Measurements from ENCODE around the gene SDK2.

The SDK2 gene

GRCh38 chr17:73633736-73634135 lies 10.5 kb downstream of the SDK2 start:
- Mint-ChIP-seq H3K27me3 (no peaks in the 10 kb centered on the region), H3K9me3 (no peaks in the 10 kb centered on the region), H3K4me1 (peaks cover 25 to 34% of the 10 kb centered on the region in 2 donors), H3K27ac (no peak overlapping the region), H3K36me3 (no peaks in the 10 kb centered on the region), H3K4me3 (no peak overlapping the region)
- DNase-seq (no peak), ATAC-seq (replicated peaks) (no peak)

GRCh38 chr17:73632513-73632912 lies 11.7 kb downstream of the SDK2 start:
- Mint-ChIP-seq H3K9me3 (no peaks in the 10 kb centered on the region), H3K4me3 (no peak overlapping the region), H3K36me3 (no peaks in the 10 kb centered on the region), H3K27me3 (no peaks in the 10 kb centered on the region), H3K27ac (no peak overlapping the region), H3K4me1 (peaks cover 20 to 24% of the 10 kb centered on the region in 2 donors)
- DNase-seq, result no peak
- ATAC-seq (replicated peaks), result no peak

GRCh38 chr17:73630965-73631595 lies 13.2 kb downstream of the SDK2 start:
- DNase-seq (no peak), ATAC-seq (replicated peaks) (no peak)
- H3K27me3 Mint-ChIP-seq, result no peaks in the 10 kb centered on the region
- H3K4me3 Mint-ChIP-seq, result no peak overlapping the region
- H3K36me3 Mint-ChIP-seq, result no peaks in the 10 kb centered on the region
- H3K9me3 Mint-ChIP-seq, result no peaks in the 10 kb centered on the region
- H3K27ac Mint-ChIP-seq, result peak overlapping the region; percentile 51
- H3K4me1 Mint-ChIP-seq, result peaks cover 20 to 23% of the 10 kb centered on the region in 2 donors

- no peak overlapping the region for H3K4me3 Mint-ChIP-seq
- H3K36me3 Mint-ChIP-seq, result no peaks in the 10 kb centered on the region
- DNase-seq (no peak), ATAC-seq (replicated peaks) (no peak)
- H3K27me3 Mint-ChIP-seq, result no peaks in the 10 kb centered on the region
- H3K9me3 Mint-ChIP-seq, result no peaks in the 10 kb centered on the region
- H3K27ac Mint-ChIP-seq, result no peak overlapping the region
- H3K4me1 Mint-ChIP-seq, result peaks cover 18 to 23% of the 10 kb centered on the region in 2 donors
Observed at GRCh38 chr17:73630531-73630930, 13.7 kb downstream of the SDK2 start.

DNA sequence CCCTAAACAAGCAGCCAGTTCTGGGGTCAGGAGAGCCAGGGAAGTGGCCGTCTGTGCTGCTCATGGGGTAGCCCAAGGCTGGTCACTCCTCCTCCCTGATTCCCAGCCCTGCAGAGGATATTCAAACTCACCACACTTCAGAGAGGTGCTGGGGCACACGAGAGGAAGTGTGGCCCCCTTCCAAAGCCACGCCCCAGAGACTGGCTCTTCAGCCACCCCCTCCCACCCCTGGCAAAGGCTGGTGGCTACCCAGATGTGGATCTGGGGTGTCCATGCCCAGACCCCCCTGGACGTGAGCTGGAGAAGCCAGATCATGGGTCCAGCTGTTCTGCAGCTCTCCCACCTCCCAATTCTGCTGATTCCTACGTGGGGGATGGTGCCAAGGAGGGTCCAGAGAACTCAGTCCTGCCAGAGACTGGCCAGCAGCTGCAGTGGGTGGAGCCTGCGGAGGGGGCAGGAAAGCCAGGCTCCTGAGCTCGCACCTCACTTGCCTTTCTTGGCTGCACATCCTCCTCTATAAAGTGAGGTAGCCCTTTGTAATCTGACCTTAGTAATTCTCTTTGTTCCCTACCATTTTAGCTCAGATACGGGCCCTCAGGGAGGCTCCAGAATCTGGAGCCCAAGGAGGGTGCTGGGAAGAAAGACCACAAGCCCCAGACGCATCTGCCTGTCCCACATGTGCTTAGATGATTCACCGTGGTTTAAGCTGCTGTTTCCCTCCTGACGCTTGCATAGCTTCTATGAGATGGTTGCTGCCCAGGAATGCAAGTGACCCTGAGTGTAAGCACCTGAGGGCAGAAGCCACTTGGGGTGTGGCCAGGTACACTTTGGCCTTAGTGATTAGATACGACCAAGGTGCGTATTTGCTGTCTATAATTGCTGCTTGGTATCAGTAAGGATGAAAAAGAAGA lies 15.3 kb downstream of the SDK2 start:
- DNase-seq (no peak), ATAC-seq (replicated peaks) (no peak)
- Mint-ChIP-seq H3K27ac (peak overlapping the region; percentile 51), H3K4me3 (no peak overlapping the region), H3K27me3 (no peaks in the 10 kb centered on the region), H3K36me3 (peaks cover 0 to 2% of the 10 kb centered on the region in 2 donors), H3K9me3 (no peaks in the 10 kb centered on the region), H3K4me1 (peaks cover 19 to 24% of the 10 kb centered on the region in 2 donors)

- DNase-seq (no peak), ATAC-seq (replicated peaks) (no peak)
- Mint-ChIP-seq H3K27ac (no peak overlapping the region), H3K27me3 (no peaks in the 10 kb centered on the region), H3K36me3 (peaks cover 0 to 2% of the 10 kb centered on the region in 2 donors), H3K9me3 (no peaks in the 10 kb centered on the region), H3K4me1 (peaks cover 19 to 39% of the 10 kb centered on the region in 2 donors), H3K4me3 (no peak overlapping the region)
Observed at GRCh38 chr17:73625991-73626673, 18.1 kb downstream of the SDK2 start.

DNA sequence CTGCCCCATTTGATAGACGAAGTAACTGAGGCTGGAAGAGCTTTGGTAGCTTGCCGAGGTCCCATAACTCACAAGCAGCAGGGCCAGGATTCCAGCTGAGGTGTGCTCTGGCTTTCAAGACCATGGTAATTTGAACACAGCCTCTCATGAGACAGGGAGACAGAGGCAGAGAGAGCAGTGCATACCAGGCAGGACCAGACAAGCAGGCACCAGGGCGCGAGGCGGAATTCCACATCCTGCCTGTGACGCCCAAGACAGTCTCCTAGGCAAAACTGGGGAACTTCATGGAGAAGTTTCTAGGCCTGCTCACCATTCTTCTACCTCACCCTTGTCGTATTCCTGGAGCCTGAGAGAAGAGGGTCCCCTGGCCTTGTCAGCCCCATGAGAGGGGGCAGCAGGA lies 19.2 kb downstream of the SDK2 start:
- ATAC-seq (replicated peaks), result no peak
- Mint-ChIP-seq H3K27me3 (no peaks in the 10 kb centered on the region), H3K9me3 (no peaks in the 10 kb centered on the region), H3K27ac (no peak overlapping the region), H3K36me3 (peaks cover 0 to 2% of the 10 kb centered on the region in 2 donors), H3K4me1 (peaks cover 25 to 47% of the 10 kb centered on the region in 2 donors), H3K4me3 (no peak overlapping the region)
- no peak for DNase-seq

DNA sequence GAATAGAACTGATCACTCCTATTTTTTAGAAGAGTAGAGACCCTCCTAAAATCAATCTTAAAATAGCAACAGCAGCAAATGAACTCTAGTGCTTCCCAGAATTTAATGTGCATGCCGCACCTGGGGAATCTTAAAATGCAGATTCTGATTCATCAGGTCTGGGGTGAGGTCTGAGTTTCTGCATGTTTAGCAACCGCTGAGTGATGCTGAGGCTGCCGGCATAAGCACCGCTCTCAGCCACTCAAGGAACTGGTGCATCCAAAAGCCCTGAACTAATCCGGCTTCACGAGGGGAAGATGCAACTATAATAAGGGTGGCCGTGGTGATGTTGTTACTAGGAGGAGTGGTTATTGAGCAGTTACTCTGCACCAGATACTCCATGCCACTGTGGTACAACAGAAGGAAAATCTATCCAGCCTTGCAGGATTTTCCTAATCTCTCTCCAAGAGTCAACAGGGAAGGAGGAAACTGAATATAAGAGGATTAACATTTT lies 19.7 kb downstream of the SDK2 start:
- no peaks in the 10 kb centered on the region for H3K27me3 Mint-ChIP-seq
- H3K4me1 Mint-ChIP-seq, result peaks cover 24 to 52% of the 10 kb centered on the region in 2 donors
- peaks cover under 1 to 2% of the 10 kb centered on the region in 2 donors for H3K36me3 Mint-ChIP-seq
- H3K27ac Mint-ChIP-seq, result no peak overlapping the region
- no peak overlapping the region for H3K4me3 Mint-ChIP-seq
- DNase-seq (no peak), ATAC-seq (replicated peaks) (no peak)
- no peaks in the 10 kb centered on the region for H3K9me3 Mint-ChIP-seq

GRCh38 chr17:73623818-73624217 lies 20.4 kb downstream of the SDK2 start:
- Mint-ChIP-seq H3K4me3 (no peak overlapping the region), H3K9me3 (peaks cover 0 to 5% of the 10 kb centered on the region in 2 donors), H3K27me3 (no peaks in the 10 kb centered on the region), H3K36me3 (peaks cover 6 to 9% of the 10 kb centered on the region in 2 donors), H3K27ac (no peak overlapping the region), H3K4me1 (peaks cover 28 to 53% of the 10 kb centered on the region in 2 donors)
- ATAC-seq (replicated peaks) (no peak), DNase-seq (no peak)

DNA sequence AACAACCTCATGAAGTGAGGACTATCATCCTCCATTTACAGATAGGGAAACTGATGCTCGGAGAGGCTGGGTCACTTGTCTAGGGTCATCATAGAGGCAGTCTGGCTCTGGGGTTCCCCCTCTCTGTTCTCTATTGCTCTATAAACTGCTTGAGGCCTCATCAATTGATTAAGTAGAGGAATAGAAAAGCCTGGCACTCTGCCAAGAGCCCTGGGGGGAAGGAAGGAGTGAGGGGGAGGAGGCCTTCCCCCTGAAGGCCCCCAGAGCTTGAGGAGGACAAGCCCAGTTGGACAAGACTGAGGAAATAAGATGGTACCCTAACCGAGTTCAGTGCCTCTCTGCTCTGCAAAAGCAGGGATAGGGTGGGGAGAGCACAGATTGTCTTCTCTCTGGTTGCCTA lies 21.0 kb downstream of the SDK2 start:
- Mint-ChIP-seq H3K4me3 (no peak overlapping the region), H3K27me3 (no peaks in the 10 kb centered on the region), H3K4me1 (peaks cover 28 to 49% of the 10 kb centered on the region in 2 donors), H3K27ac (no peak overlapping the region), H3K36me3 (peaks cover 6 to 10% of the 10 kb centered on the region in 2 donors), H3K9me3 (peaks cover 0 to 5% of the 10 kb centered on the region in 2 donors)
- no peak for ATAC-seq (replicated peaks)
- no peak for DNase-seq

GRCh38 chr17:73622381-73622780 lies 21.9 kb downstream of the SDK2 start:
- peaks cover 6 to 10% of the 10 kb centered on the region in 2 donors for H3K36me3 Mint-ChIP-seq
- no peaks in the 10 kb centered on the region for H3K27me3 Mint-ChIP-seq
- DNase-seq (no peak), ATAC-seq (replicated peaks) (no peak)
- peaks cover 30 to 56% of the 10 kb centered on the region in 2 donors for H3K4me1 Mint-ChIP-seq
- no peak overlapping the region for H3K27ac Mint-ChIP-seq
- H3K4me3 Mint-ChIP-seq, result no peak overlapping the region
- H3K9me3 Mint-ChIP-seq, result peaks cover 0 to 5% of the 10 kb centered on the region in 2 donors

GRCh38 chr17:73621685-73622084 lies 22.6 kb downstream of the SDK2 start:
- H3K27ac Mint-ChIP-seq, result no peak overlapping the region

GRCh38 chr17:73620414-73620813 lies 23.8 kb downstream of the SDK2 start:
- H3K36me3 Mint-ChIP-seq, result peaks cover 6 to 10% of the 10 kb centered on the region in 2 donors
- DNase-seq (no peak), ATAC-seq (replicated peaks) (peak; percentile 83 to 89)
- H3K4me1 Mint-ChIP-seq, result peaks cover 43 to 75% of the 10 kb centered on the region in 2 donors
- H3K9me3 Mint-ChIP-seq, result peaks cover 0 to 5% of the 10 kb centered on the region in 2 donors
- H3K27me3 Mint-ChIP-seq, result no peaks in the 10 kb centered on the region
- no peak overlapping the region for H3K27ac Mint-ChIP-seq
- H3K4me3 Mint-ChIP-seq, result no peak overlapping the region

More at GRCh38 chr17:73621685-73622084, 22.6 kb downstream of the SDK2 start:
- DNase-seq, result no peak
- Mint-ChIP-seq H3K4me3 (no peak overlapping the region), H3K36me3 (peaks cover 6 to 10% of the 10 kb centered on the region in 2 donors), H3K27me3 (no peaks in the 10 kb centered on the region), H3K4me1 (peaks cover 33 to 63% of the 10 kb centered on the region in 2 donors), H3K9me3 (peaks cover 0 to 5% of the 10 kb centered on the region in 2 donors)
- ATAC-seq (replicated peaks), result no peak

GRCh38 chr17:73617501-73617900 lies 26.7 kb downstream of the SDK2 start:
- Mint-ChIP-seq H3K4me1 (peaks cover 30 to 58% of the 10 kb centered on the region in 2 donors), H3K4me3 (no peak overlapping the region), H3K27ac (no peak overlapping the region), H3K36me3 (peaks cover 6 to 8% of the 10 kb centered on the region in 2 donors), H3K9me3 (peaks cover 0 to 5% of the 10 kb centered on the region in 2 donors), H3K27me3 (no peaks in the 10 kb centered on the region)
- ATAC-seq (replicated peaks) (no peak), DNase-seq (no peak)

Data from stimulated activated naive B cell treated with anti-CD40 and anti-IgM and Interleukin-4, amounts not matched to agents 10 μg/mL and 1 μg/mL and 100 μg/mL, for 72 hours (primary cell).